Cardiac fibroblast (primary cell): Measurements from ENCODE around the gene DNASE2B.

ENCODE experiments used
- DNase-seq, 2 donors: peaks; one replicate each; pipeline versions ENCODE4 v3.0.0 to v3.0.0-alpha.2; 2010; ENCODE audit warnings: low read depth in 2 of 2
- H3K4me3 ChIP-seq, 2 donors: replicated peaks in 1 of 2; 1 replicate in 1 of 2; 2 replicates in 1 of 2; pipeline ENCODE4 v1.5.1; 2011; ENCODE audit warnings: low read depth in 2 of 2, low read length in 2 of 2, mild to moderate bottlenecking in 2 of 2, moderate library complexity in 1 of 2
- CTCF ChIP-seq: IDR thresholded peaks from one replicate; pipeline ENCODE4 v1.5.1; 2011; ENCODE audit warnings: low read depth, mild to moderate bottlenecking, low read length, inconsistent platforms

Gene DNASE2B

GRCh38 chr1:84426376-84426775 is 28.1 kb downstream of the DNASE2B start:
- H3K4me3 ChIP-seq, result no peak overlapping the region
- DNase-seq, result no peak

GRCh38 chr1:84427250-84428188 is 29.2 kb downstream of the DNASE2B start:
- no peak overlapping the region for H3K4me3 ChIP-seq
- peak in 1 of 2 donors; percentile 36 for DNase-seq
- no peak for TF ChIP-seq CTCF

More at GRCh38 chr1:84426376-84426775, 28.1 kb downstream of the DNASE2B start:
- TF ChIP-seq CTCF, result no peak

GRCh38 chr1:84428235-84428634 is 30.0 kb downstream of the DNASE2B start:
- H3K4me3 ChIP-seq, result no peak overlapping the region
- no peak for DNase-seq
- no peak for TF ChIP-seq CTCF

- TF ChIP-seq CTCF, result no peak
- no peak for DNase-seq
- no peak overlapping the region for H3K4me3 ChIP-seq
Observed at GRCh38 chr1:84429231-84429630, 30.9 kb downstream of the DNASE2B start.

- DNase-seq, result no peak
- H3K4me3 ChIP-seq, result no peak overlapping the region
- TF ChIP-seq CTCF, result no peak
Observed at GRCh38 chr1:84430546-84430945, 32.3 kb downstream of the DNASE2B start.

GRCh38 chr1:84433258-84434080 is 35.2 kb downstream of the DNASE2B start:
- peak overlapping the region; percentile 20 to 21 for H3K4me3 ChIP-seq
- peak; percentile 67 for TF ChIP-seq CTCF
- peak; percentile 89 to 90 for DNase-seq
